C4-2B (cell line): Measurements from ENCODE around the gene CRYBB2.
"Not testable (repeated sequence)": the region's sequence is repeated elsewhere in the genome, so short reads cannot be mapped to it uniquely, and the experiment has no call there.

ENCODE experiments used
- ZFX ChIP-seq: fragments of 450-650 bp; IDR thresholded peaks from 2 replicates; pipeline ENCODE4 v1.6.1; 2017
- TF ChIP-seq, protein P1 (sequence below): fragments of 450-650 bp; conservative IDR thresholded peaks from 2 replicates; pipeline ENCODE4 v1.5.1; 2017; ENCODE audit warnings: mild to moderate bottlenecking

DNA sequence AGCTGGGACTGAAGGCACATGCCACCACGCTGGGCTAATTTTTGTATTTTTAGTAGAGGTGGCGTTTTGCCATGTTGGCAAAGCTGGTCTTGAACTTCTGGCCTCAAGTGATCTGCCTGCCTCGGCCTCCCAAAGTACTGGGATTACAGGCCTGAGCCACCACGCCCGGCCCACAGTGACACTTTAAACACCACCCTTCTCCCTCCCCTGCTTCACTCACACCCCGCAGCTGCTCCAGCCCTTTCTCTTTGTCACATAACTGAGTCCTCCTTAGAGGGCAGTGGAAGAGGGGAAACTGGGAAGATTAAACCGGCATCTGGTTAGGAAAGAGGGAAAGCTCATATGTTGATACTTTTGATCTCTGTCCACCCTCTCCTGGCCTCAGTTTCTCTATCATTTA is 14.9 kb upstream of the CRYBB2 start:
- TF ChIP-seq, protein P1, sequence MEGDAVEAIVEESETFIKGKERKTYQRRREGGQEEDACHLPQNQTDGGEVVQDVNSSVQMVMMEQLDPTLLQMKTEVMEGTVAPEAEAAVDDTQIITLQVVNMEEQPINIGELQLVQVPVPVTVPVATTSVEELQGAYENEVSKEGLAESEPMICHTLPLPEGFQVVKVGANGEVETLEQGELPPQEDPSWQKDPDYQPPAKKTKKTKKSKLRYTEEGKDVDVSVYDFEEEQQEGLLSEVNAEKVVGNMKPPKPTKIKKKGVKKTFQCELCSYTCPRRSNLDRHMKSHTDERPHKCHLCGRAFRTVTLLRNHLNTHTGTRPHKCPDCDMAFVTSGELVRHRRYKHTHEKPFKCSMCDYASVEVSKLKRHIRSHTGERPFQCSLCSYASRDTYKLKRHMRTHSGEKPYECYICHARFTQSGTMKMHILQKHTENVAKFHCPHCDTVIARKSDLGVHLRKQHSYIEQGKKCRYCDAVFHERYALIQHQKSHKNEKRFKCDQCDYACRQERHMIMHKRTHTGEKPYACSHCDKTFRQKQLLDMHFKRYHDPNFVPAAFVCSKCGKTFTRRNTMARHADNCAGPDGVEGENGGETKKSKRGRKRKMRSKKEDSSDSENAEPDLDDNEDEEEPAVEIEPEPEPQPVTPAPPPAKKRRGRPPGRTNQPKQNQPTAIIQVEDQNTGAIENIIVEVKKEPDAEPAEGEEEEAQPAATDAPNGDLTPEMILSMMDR: not testable (repeated sequence)
- not testable (repeated sequence) for TF ChIP-seq ZFX
